Kasumi-1 (cell line): ENCODE data around the gene ST6GALNAC2.

Experiments
- DNase-seq, 2 experiments: peaks; one replicate each; lab custom pipeline; 2025; lab: John Stamatoyannopoulos, UW

The ST6GALNAC2 gene

GRCh38 chr17:76554131-76554530 is 31.5 kb downstream of the ST6GALNAC2 start:
- DNase-seq: no peak

- DNase-seq: peak; percentile 93 to 95
Measured at GRCh38 chr17:76553178-76553908, 32.3 kb downstream of the ST6GALNAC2 start.

GRCh38 chr17:76551685-76552084 is 34.0 kb downstream of the ST6GALNAC2 start:
- no peak for DNase-seq

GRCh38 chr17:76550712-76551615 is 34.7 kb downstream of the ST6GALNAC2 start:
- DNase-seq: peak; percentile 82 to 83

GRCh38 chr17:76549539-76549938 is 36.1 kb downstream of the ST6GALNAC2 start:
- no peak for DNase-seq

- DNase-seq: no peak
Measured at GRCh38 chr17:76549215-76549518, 36.5 kb downstream of the ST6GALNAC2 start.

- DNase-seq: no peak
Measured at GRCh38 chr17:76548378-76549214, 37.1 kb downstream of the ST6GALNAC2 start.

- no peak for DNase-seq
Measured at GRCh38 chr17:76547642-76548202, 37.9 kb downstream of the ST6GALNAC2 start.

GRCh38 chr17:76547183-76547641 is 38.4 kb downstream of the ST6GALNAC2 start:
- peak; percentile 96 to 97 for DNase-seq

GRCh38 chr17:76546556-76547182 is 39.0 kb downstream of the ST6GALNAC2 start:
- DNase-seq: no peak

- DNase-seq: no peak
Measured at GRCh38 chr17:76545918-76546555, 39.6 kb downstream of the ST6GALNAC2 start.

- peak in 1 of 2 experiments; percentile 48 for DNase-seq
Measured at GRCh38 chr17:76544546-76545365, 40.9 kb downstream of the ST6GALNAC2 start.

- peak; percentile 43 to 48 for DNase-seq
Measured at GRCh38 chr17:76543826-76544545, 41.7 kb downstream of the ST6GALNAC2 start.

GRCh38 chr17:76543482-76543825 is 42.2 kb downstream of the ST6GALNAC2 start:
- no peak for DNase-seq

- DNase-seq: no peak
Measured at GRCh38 chr17:76542984-76543383, 42.7 kb downstream of the ST6GALNAC2 start.

- no peak for DNase-seq
Measured at GRCh38 chr17:76542566-76542971, 43.1 kb downstream of the ST6GALNAC2 start.

GRCh38 chr17:76541739-76542454 is 43.8 kb downstream of the ST6GALNAC2 start:
- DNase-seq: no peak

- no peak for DNase-seq
Measured at GRCh38 chr17:76540381-76541300, 45.0 kb downstream of the ST6GALNAC2 start.
